ENCODE measurements around the gene SH3D21. TPM values are rescaled to one million over a fixed set of nuclear protein-coding genes. Genes with fewer than 3 reads are reported as not detected.

SH3D21 gene
- total RNA-seq, 1 donor from 2014 or later: 1.7 TPM

GRCh38 chr1:36367066-36367465 lies 60.9 kb downstream of the SH3D21 start:
- DNase-seq (ENCODE audit: low read depth): no peak
- H3K36me3 ChIP-seq (ENCODE audit: control insufficient read depth, insufficient read depth, low read length): peaks cover 2% of the 10 kb centered on the region
- no peak overlapping the region for H3K4me3 ChIP-seq (ENCODE audit: low read depth, low read length)
- no peak for TF ChIP-seq CTCF (IDR thresholded peaks at IDR 0.05; ENCODE audit: insufficient read depth, low read length, poor library complexity, severe bottlenecking)
- H3K27me3 ChIP-seq (ENCODE audit: control insufficient read depth, insufficient read depth, low read length): no peaks in the 10 kb centered on the region

- TF ChIP-seq CTCF (IDR thresholded peaks at IDR 0.05; ENCODE audit: insufficient read depth, low read length, poor library complexity, severe bottlenecking): no peak
- no peaks in the 10 kb centered on the region for H3K27me3 ChIP-seq (ENCODE audit: control insufficient read depth, insufficient read depth, low read length)
- no peak overlapping the region for H3K4me3 ChIP-seq (ENCODE audit: low read depth, low read length)
- H3K36me3 ChIP-seq (ENCODE audit: control insufficient read depth, insufficient read depth, low read length): peaks cover 2% of the 10 kb centered on the region
- DNase-seq (ENCODE audit: low read depth): no peak
These were observed 61.6 kb downstream of the SH3D21 start for GRCh38 chr1:36367798-36368197.

GRCh38 chr1:36369061-36369861 lies 63.1 kb downstream of the SH3D21 start:
- DNase-seq (ENCODE audit: low read depth): no peak
- Histone ChIP-seq H3K36me3 (ENCODE audit: control insufficient read depth, insufficient read depth, low read length) (peaks cover 2% of the 10 kb centered on the region), H3K4me3 (ENCODE audit: low read depth, low read length) (no peak overlapping the region), H3K27me3 (ENCODE audit: control insufficient read depth, insufficient read depth, low read length) (no peaks in the 10 kb centered on the region)
- peak; percentile 94 for TF ChIP-seq CTCF (IDR thresholded peaks at IDR 0.05; ENCODE audit: insufficient read depth, low read length, poor library complexity, severe bottlenecking)

Other genes starting within 250 kb of the SH3D21 start
- 0.25 and 0.48 TPM in 2 replicates for gene TEKT2, start 222.3 kb upstream of the SH3D21 start, total RNA-seq
- 66.5 and 70.3 TPM in 2 replicates for gene ADPRS, start 217.5 kb upstream of the SH3D21 start, total RNA-seq
- 1.2 TPM in 2 replicates for gene COL8A2, start 181.1 kb upstream of the SH3D21 start, total RNA-seq
- gene TRAPPC3, start 156.9 kb upstream of the SH3D21 start, total RNA-seq: 105 TPM in 2 replicates
- gene MAP7D1, start 150.2 kb upstream of the SH3D21 start, total RNA-seq: 183 and 236 TPM in 2 replicates
- 101 and 105 TPM in 2 replicates for gene THRAP3, start 81.9 kb upstream of the SH3D21 start, total RNA-seq
- gene EVA1B, start 17.3 kb downstream of the SH3D21 start, total RNA-seq: 138 and 139 TPM in 2 replicates
- 35.6 and 37.4 TPM in 2 replicates for gene STK40, start 79.6 kb downstream of the SH3D21 start, total RNA-seq
- 27.6 and 41.5 TPM in 2 replicates for gene LSM10, start 91.5 kb downstream of the SH3D21 start, total RNA-seq
- gene OSCP1, start 144.1 kb downstream of the SH3D21 start, total RNA-seq: 11.3 and 13.9 TPM in 2 replicates
- gene MRPS15, start 158.0 kb downstream of the SH3D21 start, total RNA-seq: 121 and 128 TPM in 2 replicates
- gene CSF3R, start 176.5 kb downstream of the SH3D21 start, total RNA-seq: not detected in 2 replicates